Renal pelvis (tissue), 4 donors: Measurements from ENCODE around the gene CYP3A5. TPM values are rescaled to one million over a fixed set of nuclear protein-coding genes. Genes with fewer than 3 reads are reported as not detected.
"Not testable (repeated sequence)": the region's sequence is repeated elsewhere in the genome, so short reads cannot be mapped to it uniquely, and the experiment has no call there.

Experiments
- DNase-seq: peaks from one replicate; pipeline ENCODE4 v3.0.0-alpha.2; 2013
- polyA plus RNA-seq, 3 donors: library from polyadenylated mRNA; unstranded; fragments of 120-200 nt; gene quantifications; one replicate each; pipeline ENCODE4 v1.2.1, GENCODE V29; 2013; ENCODE audit not compliant: insufficient read length in 3 of 3

Gene CYP3A5
- polyA plus RNA-seq, 3 donors = 1.5 to 2.7 (median 2.2) TPM

- DNase-seq = no peak
These were observed 37.8 kb downstream of the CYP3A5 start for GRCh38 chr7:99642027-99642426.

- DNase-seq = no peak
These were observed 40.5 kb downstream of the CYP3A5 start for GRCh38 chr7:99639267-99639666.

DNA sequence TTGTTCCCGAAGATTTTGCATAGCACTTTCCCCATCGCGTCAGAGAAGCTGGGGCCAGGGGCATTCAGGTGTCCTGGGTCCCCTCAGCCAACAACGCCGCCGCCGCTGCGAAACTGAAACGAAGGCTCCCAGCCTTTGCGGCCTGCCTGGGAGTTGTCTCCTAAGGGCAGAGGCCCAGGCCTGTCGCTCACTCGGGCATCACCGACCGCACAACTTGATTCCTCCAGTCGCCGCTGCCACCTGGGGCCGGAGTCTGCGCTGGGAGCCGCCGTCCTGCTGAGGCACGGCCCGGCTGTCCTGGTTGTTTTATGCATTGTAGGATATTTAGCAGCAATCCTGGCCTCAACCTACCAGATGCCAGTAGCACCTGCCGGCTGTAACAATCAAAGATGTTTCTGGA is 41.1 kb downstream of the CYP3A5 start:
- no peak for DNase-seq

GRCh38 chr7:99637414-99637813 is 42.4 kb downstream of the CYP3A5 start:
- DNase-seq = not testable (repeated sequence)

GRCh38 chr7:99631295-99632109 is 48.3 kb downstream of the CYP3A5 start:
- DNase-seq = no peak

DNA sequence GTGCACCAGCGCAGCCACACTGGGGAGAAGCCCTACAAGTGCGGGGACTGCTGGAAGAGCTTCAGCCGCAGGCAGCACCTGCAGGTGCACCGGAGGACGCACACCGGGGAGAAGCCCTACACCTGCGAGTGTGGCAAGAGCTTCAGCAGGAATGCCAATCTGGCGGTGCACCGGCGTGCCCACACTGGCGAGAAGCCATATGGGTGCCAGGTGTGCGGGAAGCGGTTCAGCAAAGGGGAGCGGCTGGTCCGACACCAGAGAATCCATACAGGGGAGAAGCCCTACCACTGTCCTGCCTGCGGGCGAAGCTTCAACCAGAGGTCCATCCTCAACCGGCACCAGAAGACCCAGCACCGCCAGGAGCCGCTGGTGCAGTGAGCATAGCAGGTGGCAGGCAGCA is 50.2 kb downstream of the CYP3A5 start:
- DNase-seq = no peak

DNA sequence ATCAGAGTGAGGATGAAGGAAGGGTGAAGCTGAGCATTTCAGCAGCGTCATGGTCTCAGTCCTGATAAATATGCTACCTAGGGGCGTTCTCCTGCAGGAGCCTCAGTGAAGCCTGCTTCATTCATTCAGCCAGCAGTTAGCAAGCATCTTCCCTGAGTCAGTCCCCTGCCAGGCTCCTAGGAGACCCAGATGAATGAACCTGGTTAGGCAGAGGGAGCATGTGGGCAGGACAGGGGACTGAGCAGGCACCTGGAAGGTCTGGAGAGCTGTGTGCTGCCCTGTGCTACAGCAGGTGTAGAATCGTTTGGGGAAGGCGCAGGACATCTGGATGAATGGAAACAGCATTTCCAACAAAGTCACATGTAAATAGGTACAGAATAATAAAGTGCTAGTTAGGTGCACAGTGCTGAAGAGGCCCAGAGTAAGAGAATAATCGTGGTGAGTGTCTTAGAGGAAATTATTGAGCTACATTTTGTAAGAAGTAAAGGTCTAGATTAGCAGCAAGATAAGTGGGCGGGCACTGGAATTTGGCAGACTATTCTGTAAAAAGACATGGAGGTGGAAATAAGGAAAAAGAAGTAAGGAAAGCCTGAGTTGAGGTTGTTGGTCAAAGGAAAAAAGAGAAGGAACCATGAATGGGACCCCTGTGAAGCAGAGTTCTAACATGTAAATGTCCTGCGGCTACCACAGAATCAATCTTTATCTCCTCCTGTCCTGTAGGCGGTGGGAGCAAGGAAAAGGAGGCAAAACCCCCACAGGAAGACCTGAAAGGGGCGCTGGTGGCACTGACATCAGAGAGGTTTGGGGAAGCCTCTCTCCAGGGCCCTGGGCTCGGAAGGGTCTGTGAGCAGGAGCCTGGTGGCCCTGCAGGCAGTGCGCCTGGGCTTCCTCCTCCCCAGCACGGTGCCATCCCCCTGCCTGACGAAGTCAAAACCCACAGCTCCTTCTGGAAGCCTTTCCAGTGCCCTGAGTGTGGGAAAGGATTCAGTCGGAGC is 51.0 kb downstream of the CYP3A5 start:
- no peak for DNase-seq

GRCh38 chr7:99627513-99627912 is 52.3 kb downstream of the CYP3A5 start:
- no peak for DNase-seq

GRCh38 chr7:99626661-99627060 is 53.1 kb downstream of the CYP3A5 start:
- no peak for DNase-seq

GRCh38 chr7:99625961-99626360 is 53.8 kb downstream of the CYP3A5 start:
- no peak for DNase-seq

DNA sequence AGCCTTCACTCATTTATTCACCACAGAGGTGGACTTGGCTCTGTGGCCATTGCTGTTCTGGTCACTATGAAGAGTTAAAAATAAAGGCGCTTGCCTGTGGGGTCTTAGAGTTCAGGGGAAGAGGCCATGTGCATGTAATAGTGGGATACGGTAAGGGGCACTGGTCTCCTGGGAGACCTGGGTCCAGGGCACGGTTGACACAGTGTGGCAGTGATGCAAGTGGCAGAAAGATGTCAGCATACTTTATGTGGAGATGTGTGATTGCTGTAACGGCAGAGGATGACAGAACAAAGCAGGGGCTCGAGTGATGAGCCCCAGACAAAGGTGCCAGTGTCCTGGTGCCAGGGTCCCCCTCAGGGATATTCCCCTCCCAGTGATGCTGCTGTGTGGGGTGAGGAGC is 54.5 kb downstream of the CYP3A5 start:
- DNase-seq = no peak

GRCh38 chr7:99624484-99624883 is 55.3 kb downstream of the CYP3A5 start:
- DNase-seq = no peak

DNA sequence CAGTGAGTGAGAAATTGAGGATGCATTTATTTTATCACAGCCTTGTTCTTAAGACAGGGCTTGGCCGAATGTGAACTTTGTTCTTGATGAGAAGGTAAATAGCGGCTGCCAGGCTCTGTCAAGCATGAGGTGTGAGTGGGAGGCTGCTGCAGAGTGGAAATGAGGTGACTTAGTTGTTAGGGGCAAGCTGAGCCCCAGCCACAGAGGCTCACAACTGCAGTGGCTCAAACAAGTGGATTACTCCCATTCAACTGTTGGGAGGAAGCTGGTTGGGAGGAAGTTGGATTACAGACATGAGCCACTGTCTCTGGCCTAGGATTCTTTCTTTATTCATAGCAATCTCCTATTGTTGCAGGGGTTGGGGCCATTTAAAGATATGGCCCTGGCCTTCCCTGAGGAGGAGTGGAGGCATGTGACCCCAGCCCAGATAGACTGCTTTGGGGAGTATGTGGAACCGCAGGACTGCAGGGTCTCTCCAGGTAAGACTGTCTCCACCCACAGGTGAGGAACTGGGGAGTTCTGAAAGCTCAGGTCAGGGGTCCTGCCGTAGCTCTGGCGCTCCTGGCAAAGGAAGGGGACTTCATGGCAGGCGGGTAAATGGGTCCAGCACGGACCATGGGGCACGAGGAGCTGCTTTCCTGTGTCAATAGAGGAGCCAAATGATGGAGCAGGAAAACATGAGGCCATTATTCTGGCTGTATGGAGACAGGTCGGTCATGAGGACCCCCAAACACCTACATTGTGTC is 55.9 kb downstream of the CYP3A5 start:
- DNase-seq = no peak

GRCh38 chr7:99623091-99623693 is 56.6 kb downstream of the CYP3A5 start:
- no peak for DNase-seq

GRCh38 chr7:99622596-99622995 is 57.2 kb downstream of the CYP3A5 start:
- DNase-seq = no peak

GRCh38 chr7:99621271-99621670 is 58.5 kb downstream of the CYP3A5 start:
- DNase-seq = no peak

DNA sequence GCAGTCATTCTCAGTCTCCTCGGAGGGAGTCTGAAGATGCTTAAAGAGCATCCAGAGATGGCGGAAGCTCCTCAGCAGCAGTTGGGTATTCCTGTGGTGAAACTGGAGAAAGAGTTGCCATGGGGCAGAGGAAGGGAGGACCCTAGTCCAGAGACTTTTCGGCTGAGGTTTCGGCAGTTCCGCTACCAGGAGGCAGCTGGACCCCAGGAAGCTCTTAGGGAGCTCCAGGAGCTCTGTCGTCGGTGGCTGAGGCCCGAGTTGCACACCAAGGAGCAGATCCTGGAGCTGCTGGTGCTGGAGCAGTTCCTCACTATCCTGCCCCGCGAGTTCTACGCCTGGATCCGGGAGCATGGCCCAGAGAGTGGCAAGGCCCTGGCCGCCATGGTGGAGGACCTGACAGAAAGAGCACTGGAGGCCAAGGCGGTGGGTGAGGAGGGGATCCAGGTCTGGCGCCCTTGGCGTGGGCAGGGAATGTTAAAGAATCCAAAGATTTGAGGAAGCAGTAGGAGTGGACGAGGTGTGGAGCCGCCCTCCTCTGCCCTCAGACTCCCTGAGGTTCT is 60.1 kb downstream of the CYP3A5 start:
- DNase-seq = no peak

- DNase-seq = no peak
These were observed 61.1 kb downstream of the CYP3A5 start for GRCh38 chr7:99618726-99619125.

- DNase-seq = no peak
These were observed 62.5 kb downstream of the CYP3A5 start for GRCh38 chr7:99617192-99617781.

- DNase-seq = peak; percentile 95
These were observed 63.2 kb downstream of the CYP3A5 start, which contains the start of gene ZSCAN25 for GRCh38 chr7:99616359-99617191. Gene ZSCAN25, plus strand, starts transcription at chr7:99616946. Its CDS starts 2,661 bp downstream, at chr7:99619607.
